IPS-20b (cell line): Measurements from ENCODE around the gene FN3KRP.

ENCODE experiments used
- H3K27ac ChIP-seq: one replicate; pipeline ENCODE4 v1.5.1; 2013; ENCODE audit warnings: low read length
- H3K27me3 ChIP-seq: 2 replicates; pipeline ENCODE4 v1.6.1; 2013; ENCODE audit warnings: mild to moderate bottlenecking, low read length, inconsistent platforms; ENCODE audit not compliant: insufficient read depth
- H3K36me3 ChIP-seq: 2 replicates; pipeline ENCODE4 v1.6.1; 2013; ENCODE audit warnings: low read depth, mild to moderate bottlenecking, inconsistent platforms, low read length, moderate library complexity; ENCODE audit not compliant: insufficient read depth
- H3K4me1 ChIP-seq: 2 replicates; pipeline ENCODE4 v1.6.1; 2013; ENCODE audit warnings: mild to moderate bottlenecking, control low read depth, inconsistent platforms, low read length, moderate library complexity; ENCODE audit not compliant: insufficient read depth
- H3K4me3 ChIP-seq: 2 replicates; pipeline ENCODE4 v1.5.1; 2013; ENCODE audit warnings: mild to moderate bottlenecking, low read length, inconsistent platforms
- H3K9ac ChIP-seq: 2 replicates; pipeline ENCODE4 v1.6.1; 2013; ENCODE audit warnings: low read depth, mild to moderate bottlenecking, inconsistent platforms, low read length, moderate library complexity
- H3K9me3 ChIP-seq: 2 replicates; pipeline ENCODE4 v1.6.1; 2013; ENCODE audit warnings: mild to moderate bottlenecking, low read depth, low read length, inconsistent platforms; ENCODE audit not compliant: insufficient read depth

The FN3KRP gene

GRCh38 chr17:82690786-82691489, 25.6 kb upstream of the FN3KRP start:
- H3K9ac ChIP-seq = no peak overlapping the region
- H3K4me1 ChIP-seq = no peaks in the 10 kb centered on the region
- H3K36me3 ChIP-seq = no peaks in the 10 kb centered on the region
- no peak overlapping the region for H3K4me3 ChIP-seq
- peaks cover 10% of the 10 kb centered on the region for H3K27me3 ChIP-seq
- peaks cover 7% of the 10 kb centered on the region; the same call in 1 of the 2 replicates for H3K9me3 ChIP-seq
- H3K27ac ChIP-seq = no peak overlapping the region

- H3K27me3 ChIP-seq = peaks cover 18% of the 10 kb centered on the region
Measured at GRCh38 chr17:82691714-82692113, 24.8 kb upstream of the FN3KRP start.

GRCh38 chr17:82692268-82692667, 24.2 kb upstream of the FN3KRP start:
- no peak overlapping the region for H3K27ac ChIP-seq
- no peak overlapping the region for H3K4me3 ChIP-seq
- H3K27me3 ChIP-seq = peaks cover 24% of the 10 kb centered on the region
- H3K36me3 ChIP-seq = no peaks in the 10 kb centered on the region
- no peaks in the 10 kb centered on the region for H3K4me1 ChIP-seq
- peaks cover 7% of the 10 kb centered on the region; the same call in 1 of the 2 replicates for H3K9me3 ChIP-seq
- H3K9ac ChIP-seq = no peak overlapping the region

More at GRCh38 chr17:82691714-82692113, 24.8 kb upstream of the FN3KRP start:
- no peak overlapping the region for H3K9ac ChIP-seq
- H3K4me3 ChIP-seq = no peak overlapping the region
- no peaks in the 10 kb centered on the region for H3K36me3 ChIP-seq
- H3K4me1 ChIP-seq = no peaks in the 10 kb centered on the region
- peaks cover 7% of the 10 kb centered on the region; the same call in 1 of the 2 replicates for H3K9me3 ChIP-seq
- no peak overlapping the region for H3K27ac ChIP-seq

GRCh38 chr17:82693168-82693867, 23.2 kb upstream of the FN3KRP start:
- Histone ChIP-seq H3K27me3 (peaks cover 32% of the 10 kb centered on the region), H3K9ac (no peak overlapping the region), H3K9me3 (peaks cover 7% of the 10 kb centered on the region; the same call in 1 of the 2 replicates), H3K27ac (no peak overlapping the region), H3K4me3 (no peak overlapping the region), H3K36me3 (no peaks in the 10 kb centered on the region), H3K4me1 (no peaks in the 10 kb centered on the region)

- H3K9me3 ChIP-seq = peaks cover 7% of the 10 kb centered on the region; the same call in 1 of the 2 replicates
- H3K4me1 ChIP-seq = no peaks in the 10 kb centered on the region; the same call in 1 of the 2 replicates
- H3K27ac ChIP-seq = no peak overlapping the region
Measured at GRCh38 chr17:82694647-82695046, 21.9 kb upstream of the FN3KRP start.

GRCh38 chr17:82696259-82696658, 20.2 kb upstream of the FN3KRP start:
- H3K9ac ChIP-seq = no peak overlapping the region
- no peaks in the 10 kb centered on the region; the same call in 1 of the 2 replicates for H3K4me1 ChIP-seq
- peaks cover 50% of the 10 kb centered on the region for H3K27me3 ChIP-seq
- H3K4me3 ChIP-seq = no peak overlapping the region
- H3K36me3 ChIP-seq = no peaks in the 10 kb centered on the region
- H3K9me3 ChIP-seq = peaks cover 7% of the 10 kb centered on the region; the same call in 1 of the 2 replicates
- no peak overlapping the region for H3K27ac ChIP-seq

More at GRCh38 chr17:82694647-82695046, 21.9 kb upstream of the FN3KRP start:
- Histone ChIP-seq H3K4me3 (no peak overlapping the region), H3K9ac (no peak overlapping the region), H3K36me3 (no peaks in the 10 kb centered on the region), H3K27me3 (peaks cover 39% of the 10 kb centered on the region)

GRCh38 chr17:82696916-82697807, 19.3 kb upstream of the FN3KRP start:
- Histone ChIP-seq H3K4me1 (no peaks in the 10 kb centered on the region; the same call in 1 of the 2 replicates), H3K36me3 (no peaks in the 10 kb centered on the region), H3K27me3 (peaks cover 50% of the 10 kb centered on the region), H3K4me3 (peak overlapping the region; percentile 33; the same call in 1 of the 2 replicates), H3K27ac (no peak overlapping the region), H3K9ac (no peak overlapping the region), H3K9me3 (peaks cover 7% of the 10 kb centered on the region; the same call in 1 of the 2 replicates)

- Histone ChIP-seq H3K9ac (no peak overlapping the region), H3K4me3 (peak overlapping the region; percentile 33; the same call in 1 of the 2 replicates), H3K27me3 (peaks cover 50% of the 10 kb centered on the region)
Measured at GRCh38 chr17:82697808-82698064, 18.8 kb upstream of the FN3KRP start.

GRCh38 chr17:82698065-82698973, 18.2 kb upstream of the FN3KRP start, which contains the start of gene RAB40B:
RAB40B (minus strand) TSS chr17:82698698; CDS start chr17:82698596, 102 bp downstream.
- Histone ChIP-seq H3K4me1 (no peaks in the 10 kb centered on the region; the same call in 1 of the 2 replicates), H3K27ac (no peak within 1 kb of the TSS), H3K4me3 (peak within 1 kb of the TSS; percentile 69), H3K27me3 (peaks cover 50% of the 10 kb centered on the region), H3K9me3 (peaks cover 7% of the 10 kb centered on the region; the same call in 1 of the 2 replicates), H3K36me3 (no peaks in the 10 kb centered on the region), H3K9ac (no peak within 1 kb of the TSS)

More at GRCh38 chr17:82697808-82698064, 18.8 kb upstream of the FN3KRP start:
- Histone ChIP-seq H3K27ac (no peak overlapping the region), H3K9me3 (peaks cover 7% of the 10 kb centered on the region; the same call in 1 of the 2 replicates), H3K36me3 (no peaks in the 10 kb centered on the region), H3K4me1 (no peaks in the 10 kb centered on the region; the same call in 1 of the 2 replicates)

- Histone ChIP-seq H3K9ac (no peak overlapping the region), H3K4me1 (no peaks in the 10 kb centered on the region; the same call in 1 of the 2 replicates), H3K27me3 (peaks cover 50% of the 10 kb centered on the region), H3K9me3 (peaks cover 7% of the 10 kb centered on the region; the same call in 1 of the 2 replicates), H3K27ac (no peak overlapping the region), H3K36me3 (no peaks in the 10 kb centered on the region), H3K4me3 (peak overlapping the region; percentile 69)
Measured at GRCh38 chr17:82698974-82699442, 17.5 kb upstream of the FN3KRP start.
